ENCODE data around the gene SPON1.

- TF ChIP-seq CTCF (IDR thresholded peaks at IDR 0.05) (no peak), POLR2A (IDR thresholded peaks at IDR 0.05) (no peak), POLR2AphosphoS5 (IDR thresholded peaks at IDR 0.05) (no peak), EP300 (IDR thresholded peaks at IDR 0.05) (no peak)
Observed at GRCh38 chr11:14045417-14045816, 82.9 kb downstream of the SPON1 start.
